Smooth muscle cell (in vitro differentiated cells): ENCODE results near the gene CYP2A6. TPM values are rescaled to one million over a fixed set of nuclear protein-coding genes. Genes with fewer than 3 reads are reported as not detected.

Experiments used
- DNase-seq: peaks from one replicate; lab custom pipeline; 2025; ENCODE audit not compliant: unreplicated experiment; lab: John Stamatoyannopoulos, UW
- H2AFZ ChIP-seq: fragments of 200-600 bp; sonication (generic); 2 replicates; pipeline ENCODE4 v1.6.0; 2016; ENCODE audit warnings: antibody characterized with exemption, low read depth, mild to moderate bottlenecking
- H3F3A ChIP-seq: fragments of 200-600 bp; sonication (generic); 2 replicates; pipeline ENCODE4 v1.6.0; 2017; ENCODE audit warnings: antibody characterized with exemption, low read depth
- H3K27ac ChIP-seq: fragments of 200-600 bp; sonication (generic); 2 replicates; pipeline ENCODE4 v1.5.1; 2016; ENCODE audit warnings: low read depth, mild to moderate bottlenecking
- H3K27me3 ChIP-seq: fragments of 200-600 bp; sonication (generic); 2 replicates; pipeline ENCODE4 v1.6.1; 2016; ENCODE audit warnings: low read depth, mild to moderate bottlenecking
- H3K36me3 ChIP-seq: fragments of 200-600 bp; sonication (generic); 2 replicates; pipeline ENCODE4 v1.5.1; 2016; ENCODE audit warnings: low read depth
- H3K4me1 ChIP-seq: fragments of 200-600 bp; sonication (generic); 2 replicates; pipeline ENCODE4 v1.5.1; 2016; ENCODE audit warnings: low read depth
- H3K4me2 ChIP-seq: fragments of 200-600 bp; sonication (generic); 2 replicates; pipeline ENCODE4 v1.6.0; 2016; ENCODE audit warnings: mild to moderate bottlenecking
- H3K4me3 ChIP-seq: fragments of 200-600 bp; sonication (generic); 2 replicates; pipeline ENCODE4 v1.5.1; 2016; ENCODE audit warnings: mild to moderate bottlenecking
- H3K79me2 ChIP-seq: fragments of 200-600 bp; sonication (generic); 2 replicates; pipeline ENCODE4 v1.6.0; 2016; ENCODE audit warnings: low read depth, mild to moderate bottlenecking
- H3K9ac ChIP-seq: fragments of 200-600 bp; sonication (generic); 2 replicates; pipeline ENCODE4 v1.6.0; 2016; ENCODE audit warnings: low read depth
- H3K9me3 ChIP-seq: fragments of 200-600 bp; sonication (generic); replicated peaks from 2 replicates; pipeline ENCODE4 v1.5.1; 2016; ENCODE audit warnings: low read depth
- H4K20me1 ChIP-seq: fragments of 200-600 bp; sonication (generic); 2 replicates; pipeline ENCODE4 v1.6.0; 2016; ENCODE audit warnings: low read depth
- CTCF ChIP-seq: fragments of 200-600 bp; sonication (generic); IDR thresholded peaks from 2 replicates; pipeline ENCODE4 v1.5.1; 2017; ENCODE audit warnings: borderline replicate concordance, mild to moderate bottlenecking, antibody characterized with exemption; ENCODE audit not compliant: insufficient read depth, poor library complexity, severe bottlenecking
- WGBS: methylation state at CpG from one replicate; pipeline ENCODE4 v1.1.7; 2016; ENCODE audit warnings: low lambda C conversion rate; 5-methylcytosine and 5-hydroxymethylcytosine counted together
- polyA plus RNA-seq: library from polyadenylated mRNA; unstranded; fragments of >200 nt; fragmentation: Nextera tagmentation; extraction: Ambion mirVana; gene quantifications from 2 replicates; pipeline ENCODE4 v1.2.1, GENCODE V29; 2016
- total RNA-seq: library from RNA; depleted of rRNA; stranded (reverse); fragments of >200 nt; gene quantifications from 2 replicates; pipeline ENCODE4 v1.2.3, GENCODE V29; 2014

Gene CYP2A6
- total and polyA plus RNA-seq, 2 experiments from 2014 or later: not detected

DNA sequence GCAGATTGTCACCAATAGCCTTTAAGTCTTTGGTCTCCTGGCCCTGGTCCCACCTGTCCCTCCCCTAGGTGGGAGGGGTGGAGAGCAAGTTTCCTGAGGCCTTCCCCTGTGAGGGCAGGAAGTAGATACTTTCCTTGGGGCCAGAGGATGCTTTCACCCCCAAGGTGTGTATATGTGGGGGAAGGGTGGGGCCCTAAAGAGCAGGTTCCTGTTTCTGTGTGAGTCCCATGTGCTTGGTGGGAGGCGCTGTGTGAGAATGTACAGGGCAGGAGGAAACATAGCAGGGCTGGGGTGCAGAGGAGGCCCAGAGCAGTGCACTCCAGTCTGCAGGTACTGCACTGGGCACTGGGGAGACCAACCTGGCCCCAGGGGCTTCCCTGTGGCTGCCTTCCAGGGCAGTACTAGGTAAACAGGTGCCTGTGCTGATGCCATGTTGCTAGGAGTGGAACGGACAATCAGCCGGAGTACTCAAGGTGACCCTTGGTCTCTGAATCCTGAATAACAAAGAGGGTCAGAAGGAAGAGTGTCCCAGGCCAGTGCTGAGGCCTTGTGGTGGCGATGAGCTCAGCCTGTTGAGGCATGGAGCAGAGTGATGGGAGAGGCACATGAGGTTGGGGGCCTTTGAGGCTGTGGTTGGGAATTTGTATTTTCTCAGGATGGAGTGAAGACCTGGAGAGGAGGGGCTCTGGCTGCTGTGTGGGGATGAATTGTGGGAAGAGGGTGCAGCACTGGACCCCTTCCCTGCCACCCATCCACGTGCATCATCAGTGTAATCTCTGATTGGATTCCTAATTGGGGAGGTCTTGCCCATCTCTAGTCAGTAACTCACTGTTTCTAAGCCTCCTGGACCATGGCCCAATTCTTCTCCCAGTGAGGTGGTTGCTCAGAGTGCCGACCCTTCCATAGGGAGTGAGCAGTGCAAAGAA lies 46.1 kb downstream of the CYP2A6 start:
- Histone ChIP-seq H3K4me2 (no peak overlapping the region), H3K27ac (no peak overlapping the region), H3K36me3 (no peaks in the 10 kb centered on the region), H4K20me1 (peaks cover 93% of the 10 kb centered on the region), H3K4me3 (no peak overlapping the region), H3K79me2 (peaks cover 68% of the 10 kb centered on the region), H2AFZ (no peak overlapping the region), H3K27me3 (no peaks in the 10 kb centered on the region), H3F3A (peaks cover 22% of the 10 kb centered on the region), H3K9ac (no peak overlapping the region), H3K4me1 (peaks cover 27% of the 10 kb centered on the region), H3K9me3 (no peaks in the 10 kb centered on the region)
- no peak for DNase-seq
- no peak for TF ChIP-seq CTCF
- WGBS: 92% methylated on average over 6 of the region's 6 CpGs

GRCh38 chr19:40803170-40803856 lies 46.9 kb downstream of the CYP2A6 start:
- Histone ChIP-seq H3K4me1 (peaks cover 27% of the 10 kb centered on the region), H3K27me3 (no peaks in the 10 kb centered on the region), H3K79me2 (peaks cover 69% of the 10 kb centered on the region), H3K4me3 (no peak overlapping the region), H3K4me2 (no peak overlapping the region), H3K9ac (no peak overlapping the region), H4K20me1 (peaks cover 85% of the 10 kb centered on the region), H3K27ac (no peak overlapping the region), H3K9me3 (no peaks in the 10 kb centered on the region), H2AFZ (no peak overlapping the region), H3F3A (peaks cover 22% of the 10 kb centered on the region), H3K36me3 (no peaks in the 10 kb centered on the region)
- TF ChIP-seq CTCF: no peak
- no peak for DNase-seq
- WGBS: 81% methylated on average over 9 of the region's 9 CpGs

DNA sequence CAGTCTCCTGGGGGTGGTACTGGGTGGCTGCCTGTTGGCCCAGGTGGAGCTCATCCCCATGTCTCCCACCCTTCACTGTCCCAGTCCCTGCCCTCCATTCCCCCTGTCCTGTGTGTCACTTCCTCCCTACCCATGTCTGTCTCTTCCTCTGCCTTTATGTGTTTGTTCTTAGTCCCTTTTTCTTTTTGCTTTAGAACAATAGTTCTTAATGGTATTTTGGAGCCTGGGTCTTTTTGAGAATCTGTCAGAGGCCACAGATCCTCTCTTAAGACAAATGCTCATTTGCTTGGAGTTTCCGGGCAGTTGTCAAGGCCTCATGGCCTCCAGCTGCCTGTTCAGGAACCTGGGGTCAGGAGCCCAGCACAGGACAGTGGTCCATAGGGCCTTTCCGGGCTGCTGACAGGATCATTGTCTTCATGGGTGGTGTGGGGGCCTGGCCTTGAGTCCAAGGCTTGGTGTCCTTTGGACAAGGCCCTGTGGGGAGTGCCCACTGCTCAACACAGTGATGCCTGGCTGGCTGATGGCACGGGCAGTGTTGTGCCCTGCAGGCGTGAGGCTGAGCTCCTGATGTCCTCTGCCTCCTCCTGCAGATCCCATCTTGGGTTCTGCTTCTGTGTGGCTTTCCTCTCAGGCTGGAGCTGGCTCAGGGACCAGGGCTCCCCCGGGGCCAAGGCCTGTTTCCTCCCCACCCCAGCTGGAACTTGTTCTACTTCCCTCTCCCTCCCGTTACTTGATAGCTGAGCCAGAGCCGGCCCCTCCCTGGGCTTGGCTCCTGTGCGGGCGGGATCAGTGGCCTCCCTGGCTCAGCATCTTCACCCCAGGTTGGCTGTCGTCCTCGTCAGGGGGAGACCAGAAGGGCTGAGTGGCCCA lies 47.7 kb downstream of the CYP2A6 start:
- H4K20me1 ChIP-seq: peaks cover 78% of the 10 kb centered on the region
- peaks cover 22% of the 10 kb centered on the region for H3F3A ChIP-seq
- no peaks in the 10 kb centered on the region for H3K36me3 ChIP-seq
- H3K9me3 ChIP-seq: no peaks in the 10 kb centered on the region
- no peak overlapping the region for H3K27ac ChIP-seq
- H3K9ac ChIP-seq: no peak overlapping the region
- TF ChIP-seq CTCF: no peak
- WGBS: 73% methylated on average over 11 of the region's 11 CpGs
- no peaks in the 10 kb centered on the region for H3K27me3 ChIP-seq
- peaks cover 69% of the 10 kb centered on the region for H3K79me2 ChIP-seq
- H3K4me2 ChIP-seq: peak overlapping the region; percentile 19
- no peak overlapping the region for H2AFZ ChIP-seq
- no peak for DNase-seq
- peaks cover 27% of the 10 kb centered on the region for H3K4me1 ChIP-seq
- peak overlapping the region; percentile 7 for H3K4me3 ChIP-seq
